Loucy (cell line): ENCODE results near the gene GRIN2D.

Experiments
- CTCF ChIP-seq: fragments of 200-600 bp; sonication (generic); conservative IDR thresholded peaks from 2 replicates; pipeline ENCODE4 v1.5.1; 2014; ENCODE audit warnings: mild to moderate bottlenecking, antibody characterized with exemption, low read length
- EZH2phosphoT487 ChIP-seq: fragments of 200-600 bp; IDR thresholded peaks from 2 replicates; pipeline ENCODE4 v1.6.1; 2018; ENCODE audit warnings: antibody characterized with exemption, mild to moderate bottlenecking, moderate library complexity, borderline replicate concordance

- TF ChIP-seq CTCF, result no peak
- TF ChIP-seq EZH2phosphoT487, result no peak
Measured at GRCh38 chr19:48398375-48399235, 5.1 kb downstream of the GRIN2D start.
